Stimulated activated naive B cell treated with anti-CD40 and anti-IgM and Interleukin-4, amounts not matched to agents 10 μg/mL and 1 μg/mL and 100 μg/mL, for 72 hours (primary cell): Measurements from ENCODE around the gene HOXC11.

Experiments used
- ATAC-seq, 2 donors: fragments of 150-1000 bp; cut with Tn5 transposase; replicated peaks; 2 replicates each; pipeline ENCODE4 v1.10.0; 2021; ENCODE audit warnings: moderate library complexity in 1 of 2
- DNase-seq: peaks from one replicate; pipeline ENCODE4 v3.0.0; 2021
- H3K27ac Mint-ChIP-seq: one replicate; pipeline ENCODE4 v1.8.0; 2022; ENCODE audit warnings: mild to moderate bottlenecking, mixed read lengths
- H3K27me3 Mint-ChIP-seq, 2 donors: one replicate each; pipeline ENCODE4 v1.8.0; 2022; ENCODE audit warnings: mixed read lengths in 2 of 2
- H3K36me3 Mint-ChIP-seq, 2 donors: one replicate each; pipeline ENCODE4 v1.8.0; 2022; ENCODE audit warnings: mixed read lengths in 2 of 2, mild to moderate bottlenecking in 1 of 2
- H3K4me1 Mint-ChIP-seq, 2 donors: one replicate each; pipeline ENCODE4 v1.8.0; 2022; ENCODE audit warnings: mixed read lengths in 2 of 2, mild to moderate bottlenecking in 1 of 2
- H3K4me3 Mint-ChIP-seq, 2 donors: one replicate each; pipeline ENCODE4 v1.8.0; 2022; ENCODE audit warnings: mild to moderate bottlenecking in 2 of 2, mixed read lengths in 2 of 2, moderate library complexity in 1 of 2
- H3K9me3 Mint-ChIP-seq, 2 donors: one replicate each; pipeline ENCODE4 v1.8.0; 2022; ENCODE audit warnings: mixed read lengths in 2 of 2, mild to moderate bottlenecking in 1 of 2

HOXC11 gene

GRCh38 chr12:54010972-54011664 lies 38.2 kb downstream of the HOXC11 start:
- no peak for ATAC-seq
- peak overlapping the region; percentile 11 to 60 for H3K4me3 Mint-ChIP-seq
- peaks cover 95 to 96% of the 10 kb centered on the region in 2 donors for H3K27me3 Mint-ChIP-seq
- H3K4me1 Mint-ChIP-seq, result peaks cover 24 to 46% of the 10 kb centered on the region in 2 donors
- H3K27ac Mint-ChIP-seq, result peak overlapping the region; percentile 15
- H3K9me3 Mint-ChIP-seq, result no peaks in the 10 kb centered on the region
- DNase-seq, result no peak
- H3K36me3 Mint-ChIP-seq, result peaks cover 0 to 2% of the 10 kb centered on the region in 2 donors

GRCh38 chr12:54011665-54012532 lies 39.0 kb downstream of the HOXC11 start:
- Mint-ChIP-seq H3K27me3 (peaks cover 89 to 94% of the 10 kb centered on the region in 2 donors), H3K27ac (no peak overlapping the region), H3K36me3 (peaks cover 0 to 2% of the 10 kb centered on the region in 2 donors), H3K9me3 (no peaks in the 10 kb centered on the region), H3K4me1 (peaks cover 19 to 38% of the 10 kb centered on the region in 2 donors), H3K4me3 (peak overlapping the region in 1 of 2 donors; percentile 11)
- DNase-seq, result no peak
- ATAC-seq, result no peak

DNA sequence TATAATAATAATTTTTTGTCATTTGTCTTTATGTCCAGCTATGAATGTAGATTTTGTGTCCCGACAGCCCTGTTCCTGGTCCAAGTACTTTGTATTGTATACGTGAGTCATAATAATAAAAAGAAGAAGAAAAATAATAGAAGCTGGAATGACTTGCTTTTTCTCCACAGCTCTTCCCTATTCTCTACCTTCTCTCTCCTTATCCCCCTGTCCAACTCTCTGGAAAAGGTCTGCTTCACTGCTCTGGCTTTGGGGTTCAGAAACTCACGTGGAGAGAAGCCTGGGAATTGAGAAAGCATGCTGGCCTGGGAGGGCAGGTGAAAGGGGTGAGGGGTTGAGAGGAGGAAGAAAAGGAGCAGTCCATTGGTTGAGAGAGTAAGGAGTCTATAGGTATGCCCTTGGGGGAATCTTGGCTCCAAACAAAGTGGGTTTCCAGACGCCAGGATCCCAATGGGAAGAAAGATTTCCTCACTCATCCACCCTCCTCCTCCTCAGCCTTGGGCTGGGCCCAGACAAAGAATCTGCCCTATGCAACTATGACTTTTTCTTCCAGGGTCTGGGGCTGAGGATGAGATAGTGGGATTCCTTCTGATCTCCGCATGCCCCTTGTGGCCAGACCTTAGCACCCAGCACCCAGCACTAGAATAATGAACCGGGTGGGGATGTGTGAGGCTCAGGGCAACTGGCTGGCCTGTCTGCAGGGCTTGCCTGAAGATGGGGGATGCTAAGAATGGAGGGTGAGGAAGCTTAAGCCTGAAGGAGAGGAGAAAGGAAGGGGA lies 39.9 kb downstream of the HOXC11 start:
- Mint-ChIP-seq H3K9me3 (no peaks in the 10 kb centered on the region), H3K4me3 (no peak overlapping the region), H3K27ac (no peak overlapping the region), H3K27me3 (peaks cover 88 to 94% of the 10 kb centered on the region in 2 donors), H3K36me3 (peaks cover 0 to 2% of the 10 kb centered on the region in 2 donors), H3K4me1 (peaks cover 26 to 39% of the 10 kb centered on the region in 2 donors)
- DNase-seq, result no peak
- ATAC-seq, result no peak

DNA sequence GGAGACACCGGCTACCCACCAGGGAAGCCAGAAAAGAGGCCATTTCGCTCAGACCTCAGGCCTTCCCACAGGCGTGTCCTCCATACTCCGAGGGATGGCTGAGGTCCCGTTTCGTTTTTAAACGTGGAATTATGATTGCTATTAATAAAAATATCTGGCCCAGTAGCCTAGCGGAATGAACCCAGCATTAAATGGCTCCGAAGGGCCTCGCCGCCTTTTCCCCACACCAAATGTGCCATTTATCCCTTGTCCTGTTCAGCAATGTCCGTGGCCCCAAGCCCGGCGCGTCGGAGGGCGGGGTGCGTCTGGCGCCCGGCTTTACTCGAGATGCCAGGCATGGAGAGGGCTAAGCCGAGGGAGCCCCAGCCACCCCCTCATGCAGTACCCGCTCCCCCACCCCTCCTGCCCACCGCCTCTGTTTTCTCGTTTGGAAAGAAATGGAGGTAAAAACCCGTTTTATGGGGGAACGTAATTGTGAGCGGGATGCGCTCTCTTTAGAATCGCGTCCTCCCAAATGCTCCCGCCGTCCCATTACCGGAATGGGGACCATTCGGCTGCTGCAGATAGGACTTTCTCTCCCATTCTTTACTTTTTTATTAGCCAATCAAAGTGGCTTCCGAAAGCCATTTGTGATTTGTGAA lies 41.6 kb downstream of the HOXC11 start:
- Mint-ChIP-seq H3K27me3 (peaks cover 78 to 91% of the 10 kb centered on the region in 2 donors), H3K4me3 (peak overlapping the region; percentile 3 to 36), H3K27ac (peak overlapping the region; percentile 79), H3K36me3 (peaks cover 0 to 2% of the 10 kb centered on the region in 2 donors), H3K9me3 (no peaks in the 10 kb centered on the region), H3K4me1 (peaks cover 29 to 47% of the 10 kb centered on the region in 2 donors)
- no peak for ATAC-seq
- DNase-seq, result no peak

- peaks cover 0 to 2% of the 10 kb centered on the region in 2 donors for H3K36me3 Mint-ChIP-seq
- peaks cover 77 to 91% of the 10 kb centered on the region in 2 donors for H3K27me3 Mint-ChIP-seq
- H3K27ac Mint-ChIP-seq, result peak overlapping the region; percentile 79
- peak overlapping the region; percentile 3 to 36 for H3K4me3 Mint-ChIP-seq
- DNase-seq (no peak), ATAC-seq (no peak)
- H3K4me1 Mint-ChIP-seq, result peaks cover 25 to 47% of the 10 kb centered on the region in 2 donors
- H3K9me3 Mint-ChIP-seq, result no peaks in the 10 kb centered on the region
These were observed 42.3 kb downstream of the HOXC11 start for GRCh38 chr12:54015018-54015931.

- H3K36me3 Mint-ChIP-seq, result peaks cover 0 to 2% of the 10 kb centered on the region in 2 donors
- H3K4me1 Mint-ChIP-seq, result peaks cover 23 to 43% of the 10 kb centered on the region in 2 donors
- no peak overlapping the region for H3K27ac Mint-ChIP-seq
- no peaks in the 10 kb centered on the region for H3K9me3 Mint-ChIP-seq
- ATAC-seq (no peak), DNase-seq (no peak)
- H3K27me3 Mint-ChIP-seq, result peaks cover 71 to 83% of the 10 kb centered on the region in 2 donors
- no peak overlapping the region for H3K4me3 Mint-ChIP-seq
These were observed 43.1 kb downstream of the HOXC11 start for GRCh38 chr12:54016051-54016450.

- Mint-ChIP-seq H3K36me3 (peaks cover 0 to 2% of the 10 kb centered on the region in 2 donors), H3K27me3 (peaks cover 70 to 83% of the 10 kb centered on the region in 2 donors), H3K9me3 (no peaks in the 10 kb centered on the region), H3K27ac (no peak overlapping the region), H3K4me1 (peaks cover 22 to 42% of the 10 kb centered on the region in 2 donors), H3K4me3 (no peak overlapping the region)
- ATAC-seq (no peak), DNase-seq (no peak)
These were observed 43.6 kb downstream of the HOXC11 start for GRCh38 chr12:54016478-54016964.

GRCh38 chr12:54017027-54017788 lies 44.3 kb downstream of the HOXC11 start:
- H3K9me3 Mint-ChIP-seq, result no peaks in the 10 kb centered on the region
- ATAC-seq, result peak; percentile 48 to 52
- peak overlapping the region; percentile 89 for H3K27ac Mint-ChIP-seq
- no peak for DNase-seq
- H3K4me1 Mint-ChIP-seq, result peaks cover 21 to 41% of the 10 kb centered on the region in 2 donors
- H3K36me3 Mint-ChIP-seq, result peaks cover 0 to 2% of the 10 kb centered on the region in 2 donors
- H3K4me3 Mint-ChIP-seq, result peak overlapping the region; percentile 83 to 86
- H3K27me3 Mint-ChIP-seq, result peaks cover 70 to 83% of the 10 kb centered on the region in 2 donors

DNA sequence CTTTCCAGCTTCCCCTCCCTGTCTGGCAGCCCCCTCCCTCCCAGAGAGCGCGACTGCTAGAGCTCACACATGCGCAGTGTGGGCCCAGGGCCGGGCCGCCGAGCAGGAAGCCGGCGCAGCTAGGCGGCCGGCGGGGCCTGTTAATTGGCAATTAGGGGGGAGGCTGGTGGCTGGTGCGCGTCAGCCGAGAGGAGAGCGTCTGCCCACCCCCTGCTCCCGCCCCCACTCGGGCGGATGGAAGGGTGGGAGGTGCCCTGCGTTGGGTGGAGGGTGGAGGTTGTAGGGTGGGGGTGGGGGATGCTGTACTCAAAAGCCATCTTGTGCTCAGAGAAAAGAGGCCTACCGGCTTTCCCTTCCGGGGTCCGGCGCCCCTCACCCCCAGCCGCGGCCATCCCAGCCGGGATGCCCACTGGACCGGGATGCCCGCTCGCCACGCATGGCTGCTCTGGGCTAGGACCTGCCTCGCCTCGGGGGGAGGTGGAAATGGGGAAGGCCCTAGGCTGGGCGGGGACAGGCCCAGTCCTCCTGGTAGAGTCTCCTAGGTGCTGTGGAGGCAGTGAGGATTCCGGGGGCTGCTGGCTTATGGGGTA lies 45.0 kb downstream of the HOXC11 start:
- peaks cover 69 to 83% of the 10 kb centered on the region in 2 donors for H3K27me3 Mint-ChIP-seq
- H3K36me3 Mint-ChIP-seq, result peaks cover 0 to 2% of the 10 kb centered on the region in 2 donors
- ATAC-seq (peak; percentile 86 to 88), DNase-seq (peak; percentile 65)
- no peaks in the 10 kb centered on the region for H3K9me3 Mint-ChIP-seq
- H3K4me1 Mint-ChIP-seq, result peaks cover 21 to 41% of the 10 kb centered on the region in 2 donors
- peak overlapping the region; percentile 89 for H3K27ac Mint-ChIP-seq
- H3K4me3 Mint-ChIP-seq, result peak overlapping the region; percentile 83 to 86

- no peak for DNase-seq
- Mint-ChIP-seq H3K9me3 (no peaks in the 10 kb centered on the region), H3K4me1 (peaks cover 21 to 41% of the 10 kb centered on the region in 2 donors), H3K4me3 (peak overlapping the region; percentile 83 to 86), H3K27me3 (peaks cover 69 to 83% of the 10 kb centered on the region in 2 donors), H3K36me3 (peaks cover 0 to 2% of the 10 kb centered on the region in 2 donors), H3K27ac (peak overlapping the region; percentile 89)
- ATAC-seq, result no peak
These were observed 45.6 kb downstream of the HOXC11 start for GRCh38 chr12:54018468-54018984.

DNA sequence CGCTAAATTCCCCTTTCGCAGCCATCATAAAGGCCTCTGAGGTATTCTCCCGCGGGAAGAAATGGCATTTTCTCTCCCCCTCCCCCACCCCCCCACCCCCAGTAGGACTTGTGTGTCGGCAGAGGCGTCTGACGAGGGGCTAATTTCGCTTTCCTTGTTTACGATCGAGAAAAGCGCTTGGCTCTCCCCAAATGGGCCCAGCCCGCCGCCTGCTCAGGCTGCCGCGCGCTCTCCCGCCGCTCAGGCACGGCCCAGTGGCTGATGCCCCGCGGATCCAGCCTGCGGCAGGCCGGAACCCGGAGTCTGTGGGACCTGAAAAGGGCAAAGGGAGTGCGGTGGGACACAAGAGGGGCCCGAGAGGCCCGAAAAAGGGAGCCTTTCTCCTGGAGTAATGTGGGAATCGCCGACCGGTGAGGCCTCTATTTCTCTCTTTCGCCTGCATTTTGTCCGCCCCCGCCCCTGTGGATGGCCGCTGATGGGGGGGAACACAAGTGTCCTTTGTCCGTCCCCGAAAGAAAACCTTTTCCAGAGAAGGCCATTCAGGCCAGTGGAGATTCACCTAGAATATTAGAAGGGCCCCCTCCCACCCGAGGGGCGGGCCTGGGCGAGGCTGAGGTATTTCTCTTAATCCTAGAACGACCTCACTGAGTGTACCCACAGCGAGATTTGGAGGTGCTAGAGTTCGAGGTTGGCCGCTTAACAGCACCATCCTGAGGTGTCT lies 46.3 kb downstream of the HOXC11 start:
- Mint-ChIP-seq H3K4me3 (peak overlapping the region; percentile 32 to 49), H3K36me3 (peaks cover 0 to 2% of the 10 kb centered on the region in 2 donors), H3K27ac (no peak overlapping the region), H3K27me3 (peaks cover 70 to 83% of the 10 kb centered on the region in 2 donors), H3K9me3 (no peaks in the 10 kb centered on the region), H3K4me1 (peaks cover 21 to 40% of the 10 kb centered on the region in 2 donors)
- DNase-seq (no peak), ATAC-seq (no peak)
